Endodermal cell (in vitro differentiated cells): ENCODE measurements around the gene TRIM42. TPM values are rescaled to one million over a fixed set of nuclear protein-coding genes. Genes with fewer than 3 reads are reported as not detected.

Experiments
- DNase-seq: peaks from one replicate; pipeline ENCODE4 v3.0.0-alpha.2; 2017
- H3K27ac ChIP-seq: 2 replicates; pipeline ENCODE4 v1.5.1; 2013; ENCODE audit warnings: mild to moderate bottlenecking, low read depth, low read length, moderate library complexity
- H3K27me3 ChIP-seq: 2 replicates; pipeline ENCODE4 v1.6.1; 2013; ENCODE audit warnings: mild to moderate bottlenecking, low read length, moderate library complexity; ENCODE audit not compliant: insufficient read depth, control insufficient read depth, poor library complexity, severe bottlenecking
- H3K36me3 ChIP-seq: 2 replicates; pipeline ENCODE4 v1.7.0; 2013; ENCODE audit warnings: mild to moderate bottlenecking, low read length, moderate library complexity; ENCODE audit not compliant: control insufficient read depth, insufficient read depth
- H3K4me1 ChIP-seq: one replicate; pipeline ENCODE4 v1.7.0; 2013; ENCODE audit warnings: low read length; ENCODE audit not compliant: control insufficient read depth, insufficient read depth
- H3K4me3 ChIP-seq: 2 replicates; pipeline ENCODE4 v1.5.1; 2013; ENCODE audit warnings: mild to moderate bottlenecking, low read length, moderate library complexity
- H3K9ac ChIP-seq: 2 replicates; pipeline ENCODE4 v1.6.1; 2013; ENCODE audit warnings: mild to moderate bottlenecking, low read length, moderate library complexity; ENCODE audit not compliant: poor library complexity, severe bottlenecking; ENCODE audit errors: extremely low read depth
- H3K9me3 ChIP-seq: 2 replicates; pipeline ENCODE4 v1.6.1; 2013; ENCODE audit warnings: mild to moderate bottlenecking, low read length, moderate library complexity; ENCODE audit not compliant: control insufficient read depth
- H3K27ac Mint-ChIP-seq: 2 replicates; pipeline ENCODE4 v1.8.0; 2020; ENCODE audit warnings: mixed read lengths
- H3K27me3 Mint-ChIP-seq: 2 replicates; pipeline ENCODE4 v1.8.0; 2021; ENCODE audit warnings: mild to moderate bottlenecking, mixed read lengths; ENCODE audit not compliant: insufficient read depth
- H3K36me3 Mint-ChIP-seq: 2 replicates; pipeline ENCODE4 v1.8.0; 2020; ENCODE audit warnings: low read depth, mixed read lengths
- H3K4me1 Mint-ChIP-seq: 2 replicates; pipeline ENCODE4 v1.8.0; 2020; ENCODE audit warnings: mixed read lengths
- H3K4me3 Mint-ChIP-seq: 2 replicates; pipeline ENCODE4 v1.8.0; 2020; ENCODE audit warnings: mild to moderate bottlenecking, moderate library complexity, mixed read lengths
- H3K9me3 Mint-ChIP-seq: 2 replicates; pipeline ENCODE4 v1.8.0; 2020; ENCODE audit warnings: mild to moderate bottlenecking, mixed read lengths
- WGBS, 2 experiments: methylation state at CpG; one replicate each; pipeline versions ENCODE4 v1.1.5 to v1.1.7; 2013; ENCODE audit warnings: missing lambda C conversion rate in 2 of 2, mixed read lengths in 1 of 2; ENCODE audit not compliant: insufficient coverage in 1 of 2, insufficient read length in 1 of 2; 5-methylcytosine and 5-hydroxymethylcytosine counted together
- total RNA-seq, 2 donors: library from RNA; stranded (reverse); fragmentation: NEBNext Ultra II Directional in 1 of 2; extraction: Animal tissue kit (Norgen Biotek cat#: 25700) in 1 of 2; gene quantifications; 2 replicates in 1 of 2; 3 replicates in 1 of 2; pipeline ENCODE4 v1.2.1, GENCODE V29; 2021
- TF ChIP-seq, protein P1 (sequence below): fragments of 200-600 bp; sonication (generic); conservative IDR thresholded peaks from 2 replicates; pipeline ENCODE4 v1.5.0; 2021; ENCODE audit warnings: antibody characterized with exemption, mild to moderate bottlenecking

Gene TRIM42
- total RNA-seq, 2 donors from 2014 or later, result not detected

DNA sequence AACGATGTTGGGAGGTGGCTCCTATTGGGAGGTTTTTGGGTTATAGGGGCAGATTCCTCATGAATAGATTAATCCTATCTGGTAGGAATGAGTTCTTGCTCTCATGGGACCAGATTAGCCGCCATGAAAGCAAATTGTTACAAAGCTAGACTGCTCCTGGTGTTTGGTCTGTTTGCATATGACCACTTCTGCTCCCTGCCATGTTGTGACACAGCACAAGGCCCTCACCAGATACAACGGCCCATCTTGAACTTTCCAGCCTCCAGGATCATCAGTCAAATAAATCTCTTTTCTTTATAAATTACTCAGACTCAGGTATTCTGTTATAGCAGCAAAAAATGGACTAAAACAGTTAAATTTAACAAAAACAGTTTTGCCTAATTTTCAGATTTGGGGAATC lies 34.4 kb downstream of the TRIM42 start:
- Mint-ChIP-seq H3K4me3 (no peak overlapping the region), H3K27ac (no peak overlapping the region), H3K36me3 (no peaks in the 10 kb centered on the region), H3K9me3 (no peaks in the 10 kb centered on the region), H3K4me1 (peaks cover 17% of the 10 kb centered on the region), H3K27me3 (peaks cover 4% of the 10 kb centered on the region)
- H3K9me3 ChIP-seq, result peaks cover 6% of the 10 kb centered on the region
- WGBS, 2 experiments, result 71 to 92% methylated on average over 1 to 3 of the region's 3 CpGs
- no peak overlapping the region for H3K9ac ChIP-seq
- no peak for DNase-seq
- H3K4me3 ChIP-seq, result no peak overlapping the region
- H3K4me1 ChIP-seq, result peaks cover 6% of the 10 kb centered on the region
- no peak overlapping the region for H3K27ac ChIP-seq
- H3K36me3 ChIP-seq, result no peaks in the 10 kb centered on the region
- H3K27me3 ChIP-seq, result no peaks in the 10 kb centered on the region
- TF ChIP-seq, protein P1, sequence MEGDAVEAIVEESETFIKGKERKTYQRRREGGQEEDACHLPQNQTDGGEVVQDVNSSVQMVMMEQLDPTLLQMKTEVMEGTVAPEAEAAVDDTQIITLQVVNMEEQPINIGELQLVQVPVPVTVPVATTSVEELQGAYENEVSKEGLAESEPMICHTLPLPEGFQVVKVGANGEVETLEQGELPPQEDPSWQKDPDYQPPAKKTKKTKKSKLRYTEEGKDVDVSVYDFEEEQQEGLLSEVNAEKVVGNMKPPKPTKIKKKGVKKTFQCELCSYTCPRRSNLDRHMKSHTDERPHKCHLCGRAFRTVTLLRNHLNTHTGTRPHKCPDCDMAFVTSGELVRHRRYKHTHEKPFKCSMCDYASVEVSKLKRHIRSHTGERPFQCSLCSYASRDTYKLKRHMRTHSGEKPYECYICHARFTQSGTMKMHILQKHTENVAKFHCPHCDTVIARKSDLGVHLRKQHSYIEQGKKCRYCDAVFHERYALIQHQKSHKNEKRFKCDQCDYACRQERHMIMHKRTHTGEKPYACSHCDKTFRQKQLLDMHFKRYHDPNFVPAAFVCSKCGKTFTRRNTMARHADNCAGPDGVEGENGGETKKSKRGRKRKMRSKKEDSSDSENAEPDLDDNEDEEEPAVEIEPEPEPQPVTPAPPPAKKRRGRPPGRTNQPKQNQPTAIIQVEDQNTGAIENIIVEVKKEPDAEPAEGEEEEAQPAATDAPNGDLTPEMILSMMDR, result no peak

DNA sequence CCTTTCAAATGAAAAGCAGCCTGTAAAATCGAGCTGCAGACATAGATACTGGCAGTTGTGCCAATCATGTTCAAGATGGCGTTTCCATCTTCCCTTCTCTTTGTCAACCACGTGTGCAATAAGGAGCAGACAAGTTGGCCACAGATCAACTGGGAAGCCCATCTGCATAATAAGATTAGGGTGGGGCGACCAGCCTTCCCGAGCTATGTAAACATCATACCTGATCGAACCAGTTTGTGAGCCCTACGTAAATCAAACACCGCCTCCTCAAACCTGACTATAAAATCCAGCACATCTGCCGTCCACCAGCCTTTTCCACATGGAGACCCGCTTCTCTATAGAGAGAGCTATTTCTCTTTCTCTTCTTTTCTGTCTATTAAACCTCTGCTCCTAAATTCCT lies 37.2 kb downstream of the TRIM42 start:
- Mint-ChIP-seq H3K9me3 (no peaks in the 10 kb centered on the region), H3K36me3 (no peaks in the 10 kb centered on the region), H3K27ac (no peak overlapping the region), H3K27me3 (no peaks in the 10 kb centered on the region), H3K4me3 (no peak overlapping the region), H3K4me1 (peaks cover 22% of the 10 kb centered on the region)
- peaks cover 6% of the 10 kb centered on the region for H3K9me3 ChIP-seq
- no peaks in the 10 kb centered on the region for H3K27me3 ChIP-seq
- WGBS, 2 experiments, result 88 to 90% methylated on average over 7 to 10 of the region's 10 CpGs
- TF ChIP-seq, protein P1, result no peak
- H3K4me3 ChIP-seq, result no peak overlapping the region
- H3K4me1 ChIP-seq, result peaks cover 10% of the 10 kb centered on the region
- H3K27ac ChIP-seq, result no peak overlapping the region
- no peak overlapping the region for H3K9ac ChIP-seq
- H3K36me3 ChIP-seq, result no peaks in the 10 kb centered on the region
- no peak for DNase-seq

DNA sequence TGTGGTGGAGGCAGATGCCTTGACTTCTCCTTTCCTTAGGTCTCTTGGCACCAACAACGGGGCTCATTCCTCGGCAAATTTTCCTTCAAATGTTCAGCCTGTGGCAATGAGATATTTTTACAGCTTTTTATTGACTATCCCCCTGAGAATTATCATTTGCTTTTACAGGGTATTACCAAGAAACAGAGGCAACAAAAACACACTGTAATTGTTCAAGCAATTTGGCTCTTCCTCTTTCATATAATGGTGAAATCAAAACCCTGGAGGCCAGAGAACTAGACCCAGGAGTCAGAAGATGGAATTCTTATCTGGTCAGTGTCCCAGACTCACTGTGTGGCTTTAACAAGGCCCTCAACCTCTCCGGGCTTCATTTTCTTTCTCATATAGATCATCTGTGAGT lies 40.1 kb downstream of the TRIM42 start:
- H3K27ac ChIP-seq, result no peak overlapping the region
- peaks cover 8% of the 10 kb centered on the region for H3K4me1 ChIP-seq
- no peak overlapping the region for H3K4me3 ChIP-seq
- Mint-ChIP-seq H3K27ac (no peak overlapping the region), H3K4me3 (no peak overlapping the region), H3K4me1 (peaks cover 17% of the 10 kb centered on the region), H3K27me3 (no peaks in the 10 kb centered on the region), H3K9me3 (no peaks in the 10 kb centered on the region), H3K36me3 (no peaks in the 10 kb centered on the region)
- H3K9ac ChIP-seq, result no peak overlapping the region
- DNase-seq, result no peak
- H3K9me3 ChIP-seq, result no peaks in the 10 kb centered on the region
- H3K27me3 ChIP-seq, result no peaks in the 10 kb centered on the region
- TF ChIP-seq, protein P1, result no peak
- no peaks in the 10 kb centered on the region for H3K36me3 ChIP-seq
- WGBS, 2 experiments, result 96% methylated on average over 3 of the region's 3 CpGs; no CpG with 5 or more reads in 1 of the 2 experiments
